HEK293T (cell line): Measurements from ENCODE around the gene UBA1.

Source experiments
- CTCF ChIA-PET: fragments of 350-600 bp; formaldehyde crosslinking; extraction: SDS; loops from one replicate; lab custom pipeline; 2021; ENCODE audit warnings: antibody characterized with exemption, inconsistent platforms; lab: Yijun Ruan, JAX
- POLR2A ChIA-PET: fragments of 350-600 bp; formaldehyde crosslinking; extraction: SDS; loops from one replicate; lab custom pipeline; 2020; ENCODE audit warnings: antibody characterized with exemption, inconsistent platforms; lab: Yijun Ruan, JAX
- DNase-seq: peaks from one replicate; pipeline ENCODE4 v3.0.0; 2012; ENCODE audit warnings: mixed read lengths; ENCODE audit errors: extremely low spot score
- ARNT ChIP-seq: fragments of 450-650 bp; IDR thresholded peaks from 2 replicates; pipeline ENCODE4 v1.6.1; 2017; ENCODE audit warnings: mild to moderate bottlenecking
- BHLHE40 ChIP-seq: fragments of 450-650 bp; IDR thresholded peaks from 2 replicates; pipeline ENCODE4 v1.6.1; 2016; ENCODE audit warnings: mild to moderate bottlenecking, moderate library complexity, borderline replicate concordance
- CTBP1 ChIP-seq: fragments of 450-650 bp; IDR thresholded peaks from 2 replicates; pipeline ENCODE4 v1.6.1; 2016; ENCODE audit warnings: borderline replicate concordance
- ELF4 ChIP-seq: fragments of 450-650 bp; IDR thresholded peaks from 2 replicates; pipeline ENCODE4 v1.6.1; 2017; ENCODE audit warnings: antibody characterized with exemption
- FOXA1 ChIP-seq: fragments of 450-650 bp; IDR thresholded peaks from 2 replicates; pipeline ENCODE4 v1.6.1; 2016; ENCODE audit warnings: mild to moderate bottlenecking
- FOXK2 ChIP-seq: fragments of 450-650 bp; IDR thresholded peaks from 2 replicates; pipeline ENCODE4 v1.6.1; 2016; ENCODE audit warnings: mild to moderate bottlenecking
- FOXM1 ChIP-seq: fragments of 450-650 bp; IDR thresholded peaks from 2 replicates; pipeline ENCODE4 v1.6.1; 2017; ENCODE audit warnings: mild to moderate bottlenecking, borderline replicate concordance
- HDGF ChIP-seq: fragments of 450-650 bp; IDR thresholded peaks from 2 replicates; pipeline ENCODE4 v1.6.1; 2017; ENCODE audit warnings: antibody characterized with exemption, borderline replicate concordance
- L3MBTL2 ChIP-seq: fragments of 450-650 bp; conservative IDR thresholded peaks from 2 replicates; pipeline ENCODE4 v1.6.1; 2016; ENCODE audit warnings: mild to moderate bottlenecking
- LEF1 ChIP-seq: fragments of 450-650 bp; IDR thresholded peaks from 2 replicates; pipeline ENCODE4 v1.6.1; 2017; ENCODE audit warnings: mild to moderate bottlenecking, borderline replicate concordance
- NFRKB ChIP-seq: fragments of 450-650 bp; IDR thresholded peaks from 2 replicates; pipeline ENCODE4 v1.6.1; 2016; ENCODE audit warnings: mild to moderate bottlenecking, moderate library complexity
- SP1 ChIP-seq: fragments of 450-650 bp; IDR thresholded peaks from 2 replicates; pipeline ENCODE4 v1.6.1; 2017
- SUZ12 ChIP-seq: fragments of 450-650 bp; IDR thresholded peaks from 2 replicates; pipeline ENCODE4 v1.6.1; 2016; ENCODE audit warnings: mild to moderate bottlenecking
- TARDBP ChIP-seq: fragments of 450-650 bp; IDR thresholded peaks from 2 replicates; pipeline ENCODE4 v1.6.1; 2016
- ZNF384 ChIP-seq: fragments of 450-650 bp; IDR thresholded peaks from 2 replicates; pipeline ENCODE4 v1.6.1; 2016
- TF ChIP-seq, protein P1 (sequence below): fragments of 450-650 bp; IDR thresholded peaks from 2 replicates; pipeline ENCODE4 v1.6.1; 2016

The UBA1 gene

DNA sequence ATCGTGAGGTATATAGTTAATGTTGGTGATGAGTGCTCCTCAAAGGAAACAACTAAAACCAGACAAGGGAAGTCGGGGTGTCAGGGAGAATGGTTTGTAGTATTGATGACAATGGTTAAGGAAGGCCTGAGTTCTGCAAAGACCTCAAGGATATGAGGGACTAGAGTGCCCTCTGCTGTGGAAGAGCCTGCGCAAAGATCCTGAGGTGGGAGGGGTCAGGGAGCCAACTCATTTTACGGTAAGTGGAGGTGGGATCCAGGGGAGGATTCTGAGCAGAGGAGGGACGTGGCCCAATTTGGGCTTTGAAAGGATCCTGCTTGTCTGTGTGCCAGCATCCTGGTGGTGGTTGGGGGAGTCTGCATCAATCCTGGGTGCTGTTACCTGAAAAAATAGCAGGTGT, 11.3 kb downstream of the UBA1 start:
- ChIA-PET POLR2A (interaction anchor here (2.7 kb wide), 1 partner anchor 13 kb away, joined by 8 read pairs; no protein-coding TSS in a partner anchor), CTCF (interaction anchor here (0.6 kb wide), 1 partner anchor 179 kb away, joined by 3 read pairs; no protein-coding TSS in a partner anchor)
- DNase-seq, result no peak
- no peak for TF ChIP-seq HDGF
- no peak for TF ChIP-seq L3MBTL2
- TF ChIP-seq, protein P1, sequence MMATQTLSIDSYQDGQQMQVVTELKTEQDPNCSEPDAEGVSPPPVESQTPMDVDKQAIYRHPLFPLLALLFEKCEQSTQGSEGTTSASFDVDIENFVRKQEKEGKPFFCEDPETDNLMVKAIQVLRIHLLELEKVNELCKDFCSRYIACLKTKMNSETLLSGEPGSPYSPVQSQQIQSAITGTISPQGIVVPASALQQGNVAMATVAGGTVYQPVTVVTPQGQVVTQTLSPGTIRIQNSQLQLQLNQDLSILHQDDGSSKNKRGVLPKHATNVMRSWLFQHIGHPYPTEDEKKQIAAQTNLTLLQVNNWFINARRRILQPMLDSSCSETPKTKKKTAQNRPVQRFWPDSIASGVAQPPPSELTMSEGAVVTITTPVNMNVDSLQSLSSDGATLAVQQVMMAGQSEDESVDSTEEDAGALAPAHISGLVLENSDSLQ, result no peak
- TF ChIP-seq FOXA1, result no peak
- TF ChIP-seq SP1, result no peak
- TF ChIP-seq NFRKB, result no peak
- TF ChIP-seq CTBP1, result no peak
- no peak for TF ChIP-seq FOXK2
- no peak for TF ChIP-seq FOXM1
- no peak for TF ChIP-seq ZNF384
- TF ChIP-seq ELF4, result no peak

DNA sequence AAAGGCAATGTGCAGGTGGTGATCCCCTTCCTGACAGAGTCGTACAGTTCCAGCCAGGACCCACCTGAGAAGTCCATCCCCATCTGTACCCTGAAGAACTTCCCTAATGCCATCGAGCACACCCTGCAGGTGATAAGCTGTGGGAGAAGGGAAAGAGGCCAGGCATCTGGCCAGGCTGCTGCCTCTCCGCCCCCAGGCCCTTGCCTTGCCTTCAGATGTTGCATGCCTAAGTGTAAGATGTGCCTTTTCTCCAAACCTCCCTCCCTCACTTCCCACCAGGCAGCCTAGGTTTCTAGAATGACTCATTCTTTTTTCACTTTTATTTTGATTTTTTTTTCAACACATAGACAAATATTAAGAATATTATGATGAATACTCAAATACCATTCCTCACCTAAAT, 12.7 kb downstream of the UBA1 start:
- TF ChIP-seq FOXM1 (no peak), NFRKB (no peak), L3MBTL2 (no peak)
- TF ChIP-seq, protein P1, result no peak
- CTCF ChIA-PET, result no interaction called here
- no peak for DNase-seq
- POLR2A ChIA-PET, result interaction anchor here (0.6 to 2.7 kb wide), 3 partner anchors 10 to 27 kb away, joined by 3 to 8 read pairs (median 4); partner anchors contain the start of gene USP11

DNA sequence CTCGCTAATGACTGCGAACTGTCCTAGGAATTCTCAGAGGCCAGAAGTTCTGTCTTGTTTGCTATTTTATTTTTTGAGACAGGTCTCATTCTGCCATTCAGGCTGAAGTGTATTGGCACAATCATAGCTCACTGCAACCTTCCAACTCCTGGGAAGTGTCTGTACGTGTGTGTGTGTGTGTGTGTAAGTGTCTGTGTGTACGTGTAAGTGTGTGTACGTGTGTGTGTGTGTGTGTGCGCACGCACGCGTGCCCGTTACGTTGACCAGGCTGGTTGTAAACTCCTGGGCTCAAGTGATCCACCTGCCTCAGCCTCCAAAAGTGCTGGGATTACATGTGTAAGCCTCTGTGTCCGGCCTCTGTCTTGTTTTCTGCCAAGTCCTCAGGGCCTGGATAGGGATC, 14.5 kb downstream of the UBA1 start:
- no peak for DNase-seq
- CTCF ChIA-PET, result no interaction called here
- POLR2A ChIA-PET, result no interaction called here
- TF ChIP-seq CTBP1 (no peak), TARDBP (no peak), SUZ12 (no peak), ARNT (no peak)

DNA sequence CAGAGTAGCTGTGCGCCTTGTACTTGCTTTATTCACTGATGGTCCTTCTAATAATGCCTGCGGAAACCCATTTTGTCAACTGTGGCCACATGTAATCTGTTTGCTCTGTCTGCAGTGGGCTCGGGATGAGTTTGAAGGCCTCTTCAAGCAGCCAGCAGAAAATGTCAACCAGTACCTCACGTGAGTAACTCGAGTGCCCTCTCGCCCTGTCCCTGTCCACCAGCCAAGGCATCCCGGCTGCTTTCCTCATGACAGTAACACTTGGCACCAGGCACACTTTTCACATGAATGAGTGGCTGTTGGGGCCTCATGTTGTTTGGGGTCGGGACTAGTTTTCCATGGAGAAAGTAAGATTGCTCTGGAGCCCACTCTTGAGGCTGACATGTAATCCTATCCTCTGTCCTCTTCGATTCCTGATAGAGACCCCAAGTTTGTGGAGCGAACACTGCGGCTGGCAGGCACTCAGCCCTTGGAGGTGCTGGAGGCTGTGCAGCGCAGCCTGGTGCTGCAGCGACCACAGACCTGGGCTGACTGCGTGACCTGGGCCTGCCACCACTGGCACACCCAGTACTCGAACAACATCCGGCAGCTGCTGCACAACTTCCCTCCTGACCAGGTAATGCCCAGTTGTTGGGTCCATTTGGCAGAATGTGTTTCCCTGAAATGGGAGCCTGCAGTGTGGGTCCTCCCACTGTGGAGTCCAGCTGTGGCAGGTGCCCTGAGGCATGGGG, 16.0 kb downstream of the UBA1 start:
- no peak for TF ChIP-seq ELF4
- TF ChIP-seq ZNF384, result no peak
- TF ChIP-seq SP1, result no peak
- no peak for TF ChIP-seq ARNT
- TF ChIP-seq BHLHE40, result no peak
- TF ChIP-seq CTBP1, result no peak
- TF ChIP-seq NFRKB, result no peak
- TF ChIP-seq HDGF, result no peak
- no peak for TF ChIP-seq FOXA1
- no peak for TF ChIP-seq FOXK2
- no peak for TF ChIP-seq SUZ12
- TF ChIP-seq, protein P1, result no peak
- TF ChIP-seq LEF1, result no peak
- no peak for TF ChIP-seq L3MBTL2
- TF ChIP-seq FOXM1, result no peak
- TF ChIP-seq TARDBP, result no peak
- CTCF ChIA-PET, result no interaction called here
- DNase-seq, result no peak
- POLR2A ChIA-PET, result no interaction called here

DNA sequence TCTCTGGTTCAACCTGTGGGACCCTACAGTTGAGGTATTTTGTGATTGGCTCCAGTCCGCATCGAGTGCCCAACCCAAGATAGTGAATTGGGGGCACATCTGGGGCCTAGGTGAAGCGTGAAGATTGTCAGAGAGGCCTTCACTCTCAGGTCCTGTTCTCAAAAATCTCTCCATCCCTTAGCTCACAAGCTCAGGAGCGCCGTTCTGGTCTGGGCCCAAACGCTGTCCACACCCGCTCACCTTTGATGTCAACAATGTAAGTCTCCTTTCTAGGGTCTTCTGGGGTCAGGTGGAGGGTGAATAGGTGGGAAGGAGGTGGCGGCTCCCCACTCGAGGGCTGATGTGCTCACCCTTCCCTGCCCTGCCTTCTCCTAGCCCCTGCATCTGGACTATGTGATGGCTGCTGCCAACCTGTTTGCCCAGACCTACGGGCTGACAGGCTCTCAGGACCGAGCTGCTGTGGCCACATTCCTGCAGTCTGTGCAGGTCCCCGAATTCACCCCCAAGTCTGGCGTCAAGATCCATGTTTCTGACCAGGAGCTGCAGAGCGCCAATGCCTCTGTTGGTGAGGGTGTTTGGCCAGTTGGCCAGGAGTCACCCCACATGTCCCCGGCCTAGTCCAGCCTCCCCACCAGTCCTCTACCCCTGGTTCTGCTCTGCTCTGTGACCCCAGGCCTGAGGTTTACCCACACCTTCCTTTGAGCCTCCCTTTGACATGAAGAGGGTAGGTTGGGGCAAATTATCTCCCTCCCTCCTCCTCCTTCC, 17.2 kb downstream of the UBA1 start:
- TF ChIP-seq FOXM1, result no peak
- TF ChIP-seq BHLHE40, result no peak
- no peak for TF ChIP-seq ZNF384
- no peak for TF ChIP-seq SUZ12
- no peak for TF ChIP-seq TARDBP
- TF ChIP-seq NFRKB, result no peak
- no peak for TF ChIP-seq LEF1
- no peak for TF ChIP-seq CTBP1
- TF ChIP-seq, protein P1, result no peak
- TF ChIP-seq FOXA1, result no peak
- TF ChIP-seq SP1, result no peak
- TF ChIP-seq ARNT, result no peak
- TF ChIP-seq FOXK2, result no peak
- TF ChIP-seq L3MBTL2, result no peak
- TF ChIP-seq HDGF, result no peak
- no peak for TF ChIP-seq ELF4
- POLR2A ChIA-PET, result no interaction called here
- DNase-seq, result no peak
- CTCF ChIA-PET, result no interaction called here
